ENCODE data around the gene TMEM151B.

DNA sequence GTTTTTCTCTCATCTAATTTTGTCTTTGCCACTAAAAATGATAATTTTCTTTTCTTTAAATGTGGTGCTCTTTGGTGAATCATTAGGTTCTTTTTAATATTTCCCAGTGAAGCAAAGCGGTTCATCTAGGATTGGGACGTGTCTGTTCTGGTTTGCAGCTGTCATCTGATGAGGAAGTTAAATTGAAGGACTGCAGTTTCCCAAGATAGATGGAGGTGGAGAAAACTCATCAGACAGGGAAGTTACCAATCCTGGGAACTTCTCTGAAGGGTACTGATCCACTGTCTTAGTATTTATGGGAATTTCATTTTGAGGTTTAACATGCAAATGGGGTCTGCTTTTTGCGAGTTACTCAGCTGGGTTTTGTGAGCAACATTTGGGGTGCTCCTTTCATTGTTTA lies 45.3 kb downstream of the TMEM151B start:
- TF ChIP-seq, protein P1, sequence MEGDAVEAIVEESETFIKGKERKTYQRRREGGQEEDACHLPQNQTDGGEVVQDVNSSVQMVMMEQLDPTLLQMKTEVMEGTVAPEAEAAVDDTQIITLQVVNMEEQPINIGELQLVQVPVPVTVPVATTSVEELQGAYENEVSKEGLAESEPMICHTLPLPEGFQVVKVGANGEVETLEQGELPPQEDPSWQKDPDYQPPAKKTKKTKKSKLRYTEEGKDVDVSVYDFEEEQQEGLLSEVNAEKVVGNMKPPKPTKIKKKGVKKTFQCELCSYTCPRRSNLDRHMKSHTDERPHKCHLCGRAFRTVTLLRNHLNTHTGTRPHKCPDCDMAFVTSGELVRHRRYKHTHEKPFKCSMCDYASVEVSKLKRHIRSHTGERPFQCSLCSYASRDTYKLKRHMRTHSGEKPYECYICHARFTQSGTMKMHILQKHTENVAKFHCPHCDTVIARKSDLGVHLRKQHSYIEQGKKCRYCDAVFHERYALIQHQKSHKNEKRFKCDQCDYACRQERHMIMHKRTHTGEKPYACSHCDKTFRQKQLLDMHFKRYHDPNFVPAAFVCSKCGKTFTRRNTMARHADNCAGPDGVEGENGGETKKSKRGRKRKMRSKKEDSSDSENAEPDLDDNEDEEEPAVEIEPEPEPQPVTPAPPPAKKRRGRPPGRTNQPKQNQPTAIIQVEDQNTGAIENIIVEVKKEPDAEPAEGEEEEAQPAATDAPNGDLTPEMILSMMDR (conservative IDR thresholded peaks at IDR 0.05; ENCODE audit: low read depth, low read length), result no peak
- TF ChIP-seq EZH2 (IDR thresholded peaks at IDR 0.05; ENCODE audit: low read length, unreplicated experiment), result no peak
- TF ChIP-seq EZH2phosphoT487 (IDR thresholded peaks at IDR 0.05; ENCODE audit: borderline replicate concordance, low read length), result no peak

Measured in PC-3 (cell line).